Central memory CD8-positive, alpha-beta T cell (primary cell): ENCODE data around the gene MITF.

Experiments
- ATAC-seq: fragments of 150-1000 bp; cut with Tn5 transposase; replicated peaks from 2 replicates; pipeline ENCODE4 v1.10.0; 2022; ENCODE audit warnings: mild to moderate bottlenecking, moderate FRiP score, moderate number of reproducible peaks; ENCODE audit not compliant: poor library complexity, severe bottlenecking; ENCODE audit errors: extremely low read depth
- DNase-seq, 2 donors: peaks; one replicate each; pipeline ENCODE4 v3.0.0; 2021; ENCODE audit warnings: low spot score in 2 of 2
- H3K27ac Mint-ChIP-seq: one replicate; pipeline ENCODE4 v1.8.0; 2022; ENCODE audit warnings: low read depth, mild to moderate bottlenecking, moderate library complexity, mixed read lengths
- H3K27me3 Mint-ChIP-seq: one replicate; pipeline ENCODE4 v1.8.0; 2022; ENCODE audit warnings: mixed read lengths
- H3K36me3 Mint-ChIP-seq: one replicate; pipeline ENCODE4 v1.8.0; 2022; ENCODE audit warnings: mild to moderate bottlenecking, moderate library complexity, mixed read lengths; ENCODE audit not compliant: insufficient read depth
- H3K4me1 Mint-ChIP-seq: one replicate; pipeline ENCODE4 v1.8.0; 2022; ENCODE audit warnings: mixed read lengths
- H3K4me3 Mint-ChIP-seq: one replicate; pipeline ENCODE4 v1.8.0; 2022; ENCODE audit warnings: mild to moderate bottlenecking, moderate library complexity, mixed read lengths
- H3K9me3 Mint-ChIP-seq: one replicate; pipeline ENCODE4 v1.8.0; 2022; ENCODE audit warnings: mixed read lengths

MITF gene

DNA sequence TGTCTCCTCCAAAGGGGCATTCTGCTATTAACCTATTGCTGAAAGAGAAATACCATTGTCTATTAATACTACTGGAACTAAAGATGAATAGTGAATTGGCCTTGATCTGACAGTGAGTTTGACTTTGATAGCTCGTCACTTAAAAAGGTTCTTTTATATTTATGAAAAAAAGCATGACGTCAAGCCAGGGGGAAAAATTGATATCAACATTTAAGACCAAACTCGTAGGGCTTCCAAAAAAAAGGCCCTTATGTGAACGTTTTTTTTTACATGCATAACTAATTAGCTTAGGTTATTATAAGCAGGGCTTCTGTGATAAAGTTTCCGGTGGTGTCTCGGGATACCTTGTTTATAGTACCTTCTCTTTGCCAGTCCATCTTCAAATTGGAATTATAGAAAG lies 197.0 kb downstream of the MITF start:
- ATAC-seq = no peak
- no peak for DNase-seq
- Mint-ChIP-seq H3K9me3 (no peaks in the 10 kb centered on the region), H3K36me3 (no peaks in the 10 kb centered on the region), H3K4me3 (no peak overlapping the region), H3K4me1 (no peaks in the 10 kb centered on the region), H3K27ac (no peak overlapping the region), H3K27me3 (no peaks in the 10 kb centered on the region)

DNA sequence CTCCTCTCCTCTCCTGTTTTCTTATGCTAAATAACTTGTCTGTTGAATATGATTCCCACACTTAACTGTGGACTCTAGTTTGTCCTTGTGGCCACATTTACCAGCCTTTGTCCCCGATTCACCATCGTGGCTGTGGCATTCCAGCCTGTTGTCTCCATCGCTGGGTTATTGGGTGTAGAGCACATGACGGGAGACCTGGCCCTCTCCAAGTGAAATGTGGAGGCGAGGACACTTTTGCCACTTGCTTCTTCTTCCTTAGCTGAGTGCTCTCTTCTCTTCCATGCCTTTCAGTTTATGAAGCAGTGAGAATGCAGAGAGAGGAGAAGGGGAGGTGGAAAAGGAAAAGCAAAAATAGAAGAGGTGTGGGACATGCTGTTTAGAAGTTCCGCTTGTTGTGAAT lies 198.8 kb downstream of the MITF start:
- H3K9me3 Mint-ChIP-seq = no peaks in the 10 kb centered on the region
- H3K4me3 Mint-ChIP-seq = no peak overlapping the region
- DNase-seq (no peak), ATAC-seq (no peak)
- H3K27me3 Mint-ChIP-seq = no peaks in the 10 kb centered on the region
- no peaks in the 10 kb centered on the region for H3K4me1 Mint-ChIP-seq
- H3K27ac Mint-ChIP-seq = no peak overlapping the region
- no peaks in the 10 kb centered on the region for H3K36me3 Mint-ChIP-seq

- no peaks in the 10 kb centered on the region for H3K4me1 Mint-ChIP-seq
- no peak overlapping the region for H3K4me3 Mint-ChIP-seq
- no peaks in the 10 kb centered on the region for H3K27me3 Mint-ChIP-seq
- no peak overlapping the region for H3K27ac Mint-ChIP-seq
- H3K9me3 Mint-ChIP-seq = no peaks in the 10 kb centered on the region
- ATAC-seq (no peak), DNase-seq (no peak)
- H3K36me3 Mint-ChIP-seq = no peaks in the 10 kb centered on the region
Observed at GRCh38 chr3:69938931-69939330, 199.7 kb downstream of the MITF start.

DNA sequence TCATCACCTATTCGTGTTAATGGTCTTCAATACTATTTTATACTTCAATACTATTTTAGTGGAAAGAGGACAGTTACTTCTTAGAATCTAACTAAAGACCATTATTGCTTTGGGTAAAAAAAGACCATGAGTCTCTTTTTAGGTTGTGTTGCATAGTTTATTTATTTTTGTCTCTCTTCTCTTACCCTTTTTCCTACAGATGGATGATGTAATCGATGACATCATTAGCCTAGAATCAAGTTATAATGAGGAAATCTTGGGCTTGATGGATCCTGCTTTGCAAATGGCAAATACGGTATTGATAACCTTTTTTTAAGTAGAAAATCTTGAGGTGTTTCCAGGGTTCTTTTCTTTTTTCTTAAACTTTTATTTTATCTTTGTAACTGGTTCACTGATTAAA lies 201.8 kb downstream of the MITF start:
- no peaks in the 10 kb centered on the region for H3K36me3 Mint-ChIP-seq
- DNase-seq (no peak), ATAC-seq (no peak)
- no peaks in the 10 kb centered on the region for H3K9me3 Mint-ChIP-seq
- H3K27me3 Mint-ChIP-seq = no peaks in the 10 kb centered on the region
- H3K27ac Mint-ChIP-seq = no peak overlapping the region
- no peak overlapping the region for H3K4me3 Mint-ChIP-seq
- H3K4me1 Mint-ChIP-seq = no peaks in the 10 kb centered on the region

DNA sequence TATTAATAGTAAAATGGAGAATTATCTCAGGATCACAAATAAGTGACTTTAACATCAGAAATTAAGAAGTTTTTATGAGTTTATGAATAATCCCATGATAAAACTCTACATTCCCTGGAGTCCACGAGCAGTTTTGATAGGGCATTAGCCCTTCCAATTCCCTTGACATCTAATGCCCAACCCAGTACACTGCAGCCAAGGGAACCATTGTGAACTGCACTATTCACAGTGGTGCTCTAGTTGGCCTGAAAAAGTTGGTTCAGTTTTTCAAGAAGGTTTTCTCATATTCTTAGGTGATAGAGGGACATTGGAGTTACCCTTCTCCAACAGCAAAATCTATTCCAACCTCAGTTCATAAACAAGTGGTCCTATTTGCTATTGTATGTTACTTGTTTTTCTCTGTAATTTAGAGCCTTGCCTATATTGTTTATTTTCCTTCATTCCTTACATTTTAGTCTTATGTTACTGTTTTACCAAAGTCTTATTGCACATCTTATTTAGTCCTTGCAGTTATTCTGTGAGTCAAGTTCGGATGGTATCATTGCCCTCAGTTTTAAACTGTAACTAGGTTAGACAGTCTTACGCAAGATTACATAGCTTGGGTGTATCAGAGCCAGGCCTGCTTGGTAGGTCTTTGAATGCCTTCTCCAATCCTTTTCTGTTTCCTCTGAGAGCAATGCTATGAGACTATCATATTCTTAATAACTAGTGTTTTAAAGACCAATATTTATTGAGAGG lies 202.3 kb downstream of the MITF start:
- no peaks in the 10 kb centered on the region for H3K36me3 Mint-ChIP-seq
- no peaks in the 10 kb centered on the region for H3K27me3 Mint-ChIP-seq
- H3K4me1 Mint-ChIP-seq = no peaks in the 10 kb centered on the region
- ATAC-seq = no peak
- DNase-seq = no peak
- H3K27ac Mint-ChIP-seq = no peak overlapping the region
- H3K4me3 Mint-ChIP-seq = no peak overlapping the region
- no peaks in the 10 kb centered on the region for H3K9me3 Mint-ChIP-seq

DNA sequence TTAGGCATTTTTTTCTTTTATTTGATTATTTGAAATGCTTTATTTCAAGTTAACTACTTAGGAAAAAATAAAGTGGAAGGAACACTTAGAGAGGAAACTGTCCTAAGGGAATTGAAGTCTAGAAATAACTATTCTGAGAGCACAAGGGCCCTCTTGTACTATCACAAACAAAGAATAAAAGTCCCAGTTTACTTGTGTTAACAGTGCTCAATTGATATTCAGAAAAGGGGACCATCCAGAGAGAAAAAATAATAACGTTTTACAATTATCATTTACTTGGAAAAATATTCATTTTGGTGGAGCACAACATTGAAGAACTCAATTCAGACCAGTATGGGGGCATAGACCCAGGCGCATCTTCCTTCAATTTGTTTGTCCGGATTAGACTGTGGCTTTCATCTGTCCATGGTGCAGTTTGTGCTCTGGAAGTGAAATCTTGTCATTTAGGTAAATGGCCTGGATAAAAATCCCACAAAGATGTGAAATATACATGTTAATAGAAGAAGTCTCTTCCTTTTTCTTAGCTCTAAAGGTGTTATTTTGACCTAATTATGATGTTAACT lies 205.7 kb downstream of the MITF start:
- H3K9me3 Mint-ChIP-seq = no peaks in the 10 kb centered on the region
- no peaks in the 10 kb centered on the region for H3K4me1 Mint-ChIP-seq
- DNase-seq = no peak
- no peaks in the 10 kb centered on the region for H3K36me3 Mint-ChIP-seq
- H3K27me3 Mint-ChIP-seq = no peaks in the 10 kb centered on the region
- no peak overlapping the region for H3K4me3 Mint-ChIP-seq
- H3K27ac Mint-ChIP-seq = no peak overlapping the region
- ATAC-seq = no peak

DNA sequence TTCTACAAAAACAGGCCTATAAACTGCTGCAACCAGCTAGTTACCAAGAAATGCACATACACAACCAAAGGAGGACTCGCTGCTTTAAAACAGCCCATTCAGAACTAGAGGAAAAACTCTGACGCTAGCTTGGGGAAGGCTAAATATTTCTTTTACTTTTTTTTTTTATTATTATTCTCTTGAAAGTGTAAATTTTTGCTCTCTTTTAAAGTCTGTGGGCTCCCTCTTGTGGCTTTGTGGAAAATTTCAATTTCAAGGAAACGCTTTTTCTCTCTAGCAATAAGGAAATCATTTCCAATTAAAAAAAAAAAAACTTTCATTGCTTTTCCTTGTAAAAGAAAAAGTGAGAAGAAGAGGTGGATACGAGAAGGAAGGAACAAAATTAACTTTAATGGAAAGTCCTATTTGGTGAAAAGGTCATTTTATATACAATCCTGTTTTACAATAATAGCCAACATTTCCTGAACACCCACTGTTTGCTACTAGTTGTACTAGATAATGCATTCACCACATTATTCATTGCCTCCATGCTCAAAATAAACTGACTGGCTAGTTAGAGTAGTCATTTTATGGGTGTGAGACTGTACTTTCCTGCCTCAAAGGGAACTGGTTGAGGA lies 209.1 kb downstream of the MITF start:
- Mint-ChIP-seq H3K4me3 (no peak overlapping the region), H3K4me1 (no peaks in the 10 kb centered on the region), H3K27me3 (no peaks in the 10 kb centered on the region), H3K36me3 (no peaks in the 10 kb centered on the region), H3K27ac (no peak overlapping the region), H3K9me3 (no peaks in the 10 kb centered on the region)
- ATAC-seq (no peak), DNase-seq (no peak)

GRCh38 chr3:69951616-69952015 lies 212.4 kb downstream of the MITF start:
- H3K27ac Mint-ChIP-seq = no peak overlapping the region
- DNase-seq = no peak
- H3K4me1 Mint-ChIP-seq = no peaks in the 10 kb centered on the region
- no peaks in the 10 kb centered on the region for H3K27me3 Mint-ChIP-seq
- ATAC-seq = no peak
- no peak overlapping the region for H3K4me3 Mint-ChIP-seq
- H3K9me3 Mint-ChIP-seq = no peaks in the 10 kb centered on the region
- H3K36me3 Mint-ChIP-seq = no peaks in the 10 kb centered on the region

- H3K4me1 Mint-ChIP-seq = no peaks in the 10 kb centered on the region
- H3K27me3 Mint-ChIP-seq = no peaks in the 10 kb centered on the region
- DNase-seq (no peak), ATAC-seq (no peak)
- peaks cover 2% of the 10 kb centered on the region for H3K36me3 Mint-ChIP-seq
- no peak overlapping the region for H3K27ac Mint-ChIP-seq
- H3K9me3 Mint-ChIP-seq = no peaks in the 10 kb centered on the region
- no peak overlapping the region for H3K4me3 Mint-ChIP-seq
Observed at GRCh38 chr3:69959581-69959980, 220.3 kb downstream of the MITF start.

GRCh38 chr3:69961706-69962439 lies 222.6 kb downstream of the MITF start:
- H3K9me3 Mint-ChIP-seq = no peaks in the 10 kb centered on the region
- H3K4me1 Mint-ChIP-seq = no peaks in the 10 kb centered on the region
- no peak for ATAC-seq
- H3K36me3 Mint-ChIP-seq = peaks cover 2% of the 10 kb centered on the region
- H3K27me3 Mint-ChIP-seq = no peaks in the 10 kb centered on the region
- H3K4me3 Mint-ChIP-seq = no peak overlapping the region
- no peak for DNase-seq
- no peak overlapping the region for H3K27ac Mint-ChIP-seq

- peaks cover 2% of the 10 kb centered on the region for H3K36me3 Mint-ChIP-seq
- H3K27ac Mint-ChIP-seq = no peak overlapping the region
- DNase-seq (no peak), ATAC-seq (no peak)
- no peaks in the 10 kb centered on the region for H3K9me3 Mint-ChIP-seq
- H3K4me3 Mint-ChIP-seq = no peak overlapping the region
- no peaks in the 10 kb centered on the region for H3K4me1 Mint-ChIP-seq
- no peaks in the 10 kb centered on the region for H3K27me3 Mint-ChIP-seq
Observed at GRCh38 chr3:69963643-69964042, 224.4 kb downstream of the MITF start.

DNA sequence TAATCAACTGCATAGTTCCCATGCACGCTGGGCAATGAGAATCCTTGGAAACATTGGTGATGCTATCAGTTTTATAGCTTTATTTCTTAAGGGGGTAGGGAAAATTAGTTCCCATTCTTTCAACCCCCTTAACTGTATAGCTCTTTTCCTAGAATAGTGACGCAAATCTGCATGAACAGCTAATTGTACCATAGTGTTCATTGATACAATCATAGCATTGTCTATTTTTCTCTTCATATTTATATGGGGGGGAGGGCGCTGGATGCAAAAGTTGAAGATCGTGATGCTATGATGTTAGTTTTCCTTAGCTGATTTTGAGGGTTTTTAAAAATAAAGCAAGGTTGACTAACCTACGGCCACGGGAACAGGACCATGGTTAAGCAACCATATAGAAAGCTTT lies 227.9 kb downstream of the MITF start:
- DNase-seq = no peak
- Mint-ChIP-seq H3K4me1 (no peaks in the 10 kb centered on the region), H3K27ac (no peak overlapping the region), H3K27me3 (no peaks in the 10 kb centered on the region), H3K9me3 (no peaks in the 10 kb centered on the region), H3K4me3 (no peak overlapping the region), H3K36me3 (peaks cover 2% of the 10 kb centered on the region)
- ATAC-seq = no peak

GRCh38 chr3:69970827-69971226 lies 231.6 kb downstream of the MITF start:
- Mint-ChIP-seq H3K27ac (no peak overlapping the region), H3K27me3 (no peaks in the 10 kb centered on the region), H3K4me3 (no peak overlapping the region)

More at GRCh38 chr3:69970827-69971226, 231.6 kb downstream of the MITF start:
- DNase-seq = no peak
- Mint-ChIP-seq H3K4me1 (no peaks in the 10 kb centered on the region), H3K9me3 (peaks cover 11% of the 10 kb centered on the region), H3K36me3 (no peaks in the 10 kb centered on the region)
- no peak for ATAC-seq
